Upper lobe of left lung (tissue), 6 donors: ENCODE measurements around the gene VPS26C. TPM values are rescaled to one million over a fixed set of nuclear protein-coding genes. Genes with fewer than 3 reads are reported as not detected.
A peak's percentile ranks its signal among the peaks of the same experiment; 100 is the strongest.

Source experiments
- ATAC-seq, 2 donors: fragments of 200-7000 bp; cut with Tn5 transposase; one replicate each; pipeline ENCODE4 v1.9.1; 2022; ENCODE audit warnings: mild to moderate bottlenecking in 2 of 2, moderate library complexity in 2 of 2; ENCODE audit not compliant: low FRiP score in 2 of 2
- DNase-seq, 2 donors: peaks; one replicate each; pipeline ENCODE4 v3.0.0-alpha.2; 2019 to 2020
- H3K27ac ChIP-seq, 4 donors: fragments of 200-600 bp; sonication (generic); one replicate each; pipeline ENCODE4 v1.5.1; 2016 to 2019
- H3K27me3 ChIP-seq, 4 donors: fragments of 200-600 bp; sonication (generic); one replicate each; pipeline ENCODE4 v1.5.1; 2017 to 2019
- H3K36me3 ChIP-seq, 4 donors: fragments of 200-600 bp; sonication (generic); one replicate each; pipeline ENCODE4 v1.5.1; 2016 to 2019
- H3K4me1 ChIP-seq, 4 donors: fragments of 200-600 bp; sonication (generic); one replicate each; pipeline ENCODE4 v1.5.1; 2018 to 2019
- H3K4me3 ChIP-seq, 4 donors: fragments of 200-600 bp; sonication (generic); one replicate each; pipeline ENCODE4 v1.5.1; 2017 to 2019; ENCODE audit warnings: mild to moderate bottlenecking in 2 of 4, moderate library complexity in 1 of 4
- H3K9me3 ChIP-seq, 4 donors: fragments of 200-600 bp; sonication (generic); one replicate each; pipeline ENCODE4 v1.5.1; 2018 to 2019
- CTCF ChIP-seq, 6 experiments: fragments of 450-650 bp in 4 of 6; fragments of 200-600 bp in 2 of 6; sonication (generic) in 2 of 6; IDR thresholded peaks; one replicate each; pipeline ENCODE4 v1.5.1; 2016 to 2019; ENCODE audit warnings: antibody characterized with exemption in 6 of 6
- EP300 ChIP-seq, 4 donors: sonication (generic); formaldehyde crosslinking; IDR thresholded peaks; one replicate each; pipeline ENCODE4 v1.5.1; 2017; ENCODE audit warnings: antibody characterized with exemption in 4 of 4, control low read depth in 2 of 4
- POLR2A ChIP-seq, 4 donors: fragments of 450-650 bp; IDR thresholded peaks; one replicate each; pipeline ENCODE4 v1.5.1; 2016 to 2017; ENCODE audit warnings: antibody characterized with exemption in 4 of 4, mild to moderate bottlenecking in 2 of 4
- POLR2AphosphoS5 ChIP-seq, 2 donors: sonication (generic); formaldehyde crosslinking; IDR thresholded peaks; one replicate each; pipeline ENCODE4 v1.5.1; 2017; ENCODE audit warnings: antibody characterized with exemption in 2 of 2
- WGBS, 2 donors: methylation state at CpG; one replicate each; pipeline ENCODE4 v1.1.5; 2017 to 2018; 5-methylcytosine and 5-hydroxymethylcytosine counted together
- small RNA-seq, 4 donors: library from RNA; depleted of rRNA; stranded (forward); fragments of <200 nt; gene quantifications; one replicate each; pipeline ENCODE3, GENCODE V24; 2016
- total RNA-seq, 6 donors: library from RNA; depleted of rRNA in 4 of 6; stranded (reverse); fragments of >200 nt in 4 of 6; gene quantifications; one replicate each; pipeline versions ENCODE4 v1.1.0 to v1.2.1, GENCODE V29; 2016 to 2021
- donor health status: DM: no; HTN: no; CAD: no; lungs with moderate emphysema.
- donor health status: DM: no; HTN: yes; CAD: no; lungs with severe emphysema.

VPS26C gene
- total RNA-seq, 6 donors from 2014 or later, result 52.1 to 95.3 (median 65.0) TPM

GRCh38 chr21:37181059-37181458 lies 86.1 kb downstream of the VPS26C start:
- peaks cover 0 to 45% (median 4%) of the 10 kb centered on the region in 4 donors for H3K36me3 ChIP-seq
- H3K27ac ChIP-seq, result no peak overlapping the region
- DNase-seq, result no peak
- H3K27me3 ChIP-seq, result no peaks in the 10 kb centered on the region
- no peak overlapping the region for H3K4me3 ChIP-seq
- 96 to 98% methylated on average over 3 of the region's 3 CpGs for WGBS, 2 donors
- H3K4me1 ChIP-seq, result no peaks in the 10 kb centered on the region
- H3K9me3 ChIP-seq, result no peaks in the 10 kb centered on the region
- no peak for ATAC-seq
- TF ChIP-seq POLR2A (IDR thresholded peaks at IDR 0.05), result no peak
- TF ChIP-seq EP300 (IDR thresholded peaks at IDR 0.05), result no peak
- no peak for TF ChIP-seq CTCF (IDR thresholded peaks at IDR 0.05)
- TF ChIP-seq POLR2AphosphoS5 (IDR thresholded peaks at IDR 0.05), result no peak

GRCh38 chr21:37176716-37177115 lies 90.4 kb downstream of the VPS26C start:
- no peak overlapping the region for H3K27ac ChIP-seq
- peaks cover 3 to 53% (median 23%) of the 10 kb centered on the region in 4 donors for H3K36me3 ChIP-seq
- H3K27me3 ChIP-seq, result no peaks in the 10 kb centered on the region
- ATAC-seq, result no peak
- H3K9me3 ChIP-seq, result no peaks in the 10 kb centered on the region
- peak in 1 of 2 donors; percentile 24 for DNase-seq
- no peak for TF ChIP-seq CTCF (IDR thresholded peaks at IDR 0.05)
- no peak overlapping the region for H3K4me3 ChIP-seq
- whole genome bisulfite sequencing, 2 donors, result 85 to 90% methylated on average over 5 of the region's 5 CpGs
- no peaks in the 10 kb centered on the region for H3K4me1 ChIP-seq

Small RNA genes within 50 kb of the gene (small RNA-seq; reads per million reads assigned to genes)
- 0 reads per million in 4 donors for gene RN7SL678P

Other genes with a start within 250 kb of the VPS26C start
- gene PIGP, start 194.3 kb downstream of the VPS26C start, total RNA-seq, result 10 to 100 TPM in 4 of 6 donors, 1 to 10 TPM in 2; 3.1 to 33.1 (median 12.6) TPM
- gene TTC3, start 194.1 kb downstream of the VPS26C start, total RNA-seq, result 100 to 1,000 TPM in 2 of 6 donors, 10 to 100 TPM in 4; 69.9 to 395 (median 88.2) TPM
- gene DYRK1A, start 99.4 kb upstream of the VPS26C start, total RNA-seq, result 100 to 1,000 TPM in 1 of 6 donors, 10 to 100 TPM in 5; 64.1 to 116 (median 83.2) TPM